ENCODE results near the gene GGT6. TPM values are rescaled to one million over a fixed set of nuclear protein-coding genes. Genes with fewer than 3 reads are reported as not detected.

GGT6 gene
- total and polyA plus RNA-seq, 4 donors: 2.8 to 12.3 (median 7.4) TPM

DNA sequence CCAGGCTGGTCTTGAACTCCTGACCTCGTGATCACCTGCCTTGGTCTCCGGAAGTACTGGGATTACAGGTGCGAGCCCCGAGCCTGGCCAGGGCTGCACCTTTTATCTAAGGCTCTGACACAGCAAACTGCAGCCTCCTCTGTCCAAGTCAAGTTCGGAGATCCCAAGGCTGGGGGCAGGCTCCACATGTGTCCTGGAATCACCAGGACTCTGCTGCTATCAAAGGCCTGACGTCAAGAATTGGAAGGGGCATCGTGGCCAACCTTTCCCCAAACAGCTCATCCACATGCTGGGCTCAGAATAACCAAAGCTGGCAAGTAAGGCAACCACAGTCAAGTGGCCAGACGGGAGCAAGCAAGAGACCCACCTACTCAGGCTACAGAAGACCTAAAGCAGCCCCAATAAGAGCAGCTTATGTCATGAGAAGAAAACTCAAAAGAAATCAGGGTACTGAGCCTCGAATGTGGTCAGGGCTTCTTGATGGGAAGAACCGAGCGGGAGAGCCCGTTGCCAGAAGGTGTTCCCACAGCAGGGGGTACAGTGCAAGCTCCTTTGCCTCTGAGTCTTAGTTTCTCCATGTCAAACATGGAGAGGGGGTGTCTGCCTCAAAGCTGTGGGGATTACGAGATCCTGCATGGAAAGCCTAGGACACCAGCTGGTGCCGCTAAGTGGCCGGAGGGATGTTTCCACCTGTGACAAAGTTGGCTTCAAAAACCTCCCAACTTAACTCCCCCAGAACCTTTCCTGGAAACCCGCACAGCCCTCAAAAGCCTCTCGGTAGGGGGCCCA, 13.1 kb downstream of the GGT6 start:
- peaks cover 3 to 89% (median 36%) of the 10 kb centered on the region in 4 donors for H3K36me3 ChIP-seq (ENCODE audit: control insufficient read depth in 4 of 4, insufficient read depth in 4 of 4, low read length in 4 of 4)
- no peak overlapping the region for H3K9ac ChIP-seq (ENCODE audit: insufficient read depth in 1 of 2, low read length in 2 of 2)
- no peak for ATAC-seq (ENCODE audit: insufficient read depth, low FRiP score)
- no peak for DNase-seq
- H3K27ac ChIP-seq (ENCODE audit: low read depth in 1 of 2, low read length in 1 of 2): no peak overlapping the region
- no peaks in the 10 kb centered on the region for H3K27me3 ChIP-seq (ENCODE audit: control insufficient read depth in 3 of 3, insufficient read depth in 3 of 3, low read length in 2 of 3)
- H3K4me3 ChIP-seq: no peak overlapping the region
- 92 to 95% methylated on average over 17 of the region's 17 CpGs for WGBS, 2 donors
- TF ChIP-seq, protein P1, sequence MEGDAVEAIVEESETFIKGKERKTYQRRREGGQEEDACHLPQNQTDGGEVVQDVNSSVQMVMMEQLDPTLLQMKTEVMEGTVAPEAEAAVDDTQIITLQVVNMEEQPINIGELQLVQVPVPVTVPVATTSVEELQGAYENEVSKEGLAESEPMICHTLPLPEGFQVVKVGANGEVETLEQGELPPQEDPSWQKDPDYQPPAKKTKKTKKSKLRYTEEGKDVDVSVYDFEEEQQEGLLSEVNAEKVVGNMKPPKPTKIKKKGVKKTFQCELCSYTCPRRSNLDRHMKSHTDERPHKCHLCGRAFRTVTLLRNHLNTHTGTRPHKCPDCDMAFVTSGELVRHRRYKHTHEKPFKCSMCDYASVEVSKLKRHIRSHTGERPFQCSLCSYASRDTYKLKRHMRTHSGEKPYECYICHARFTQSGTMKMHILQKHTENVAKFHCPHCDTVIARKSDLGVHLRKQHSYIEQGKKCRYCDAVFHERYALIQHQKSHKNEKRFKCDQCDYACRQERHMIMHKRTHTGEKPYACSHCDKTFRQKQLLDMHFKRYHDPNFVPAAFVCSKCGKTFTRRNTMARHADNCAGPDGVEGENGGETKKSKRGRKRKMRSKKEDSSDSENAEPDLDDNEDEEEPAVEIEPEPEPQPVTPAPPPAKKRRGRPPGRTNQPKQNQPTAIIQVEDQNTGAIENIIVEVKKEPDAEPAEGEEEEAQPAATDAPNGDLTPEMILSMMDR (IDR thresholded peaks at IDR 0.05; ENCODE audit: control extremely low read depth, extremely low read depth): no peak
- H3K9me3 ChIP-seq (ENCODE audit: control insufficient read depth in 4 of 4, insufficient read depth in 3 of 4, low read length in 3 of 4): no peaks in the 10 kb centered on the region
- no peaks in the 10 kb centered on the region for H3K4me1 ChIP-seq (ENCODE audit: control insufficient read depth in 5 of 5, insufficient read depth in 5 of 5, low read length in 5 of 5)

DNA sequence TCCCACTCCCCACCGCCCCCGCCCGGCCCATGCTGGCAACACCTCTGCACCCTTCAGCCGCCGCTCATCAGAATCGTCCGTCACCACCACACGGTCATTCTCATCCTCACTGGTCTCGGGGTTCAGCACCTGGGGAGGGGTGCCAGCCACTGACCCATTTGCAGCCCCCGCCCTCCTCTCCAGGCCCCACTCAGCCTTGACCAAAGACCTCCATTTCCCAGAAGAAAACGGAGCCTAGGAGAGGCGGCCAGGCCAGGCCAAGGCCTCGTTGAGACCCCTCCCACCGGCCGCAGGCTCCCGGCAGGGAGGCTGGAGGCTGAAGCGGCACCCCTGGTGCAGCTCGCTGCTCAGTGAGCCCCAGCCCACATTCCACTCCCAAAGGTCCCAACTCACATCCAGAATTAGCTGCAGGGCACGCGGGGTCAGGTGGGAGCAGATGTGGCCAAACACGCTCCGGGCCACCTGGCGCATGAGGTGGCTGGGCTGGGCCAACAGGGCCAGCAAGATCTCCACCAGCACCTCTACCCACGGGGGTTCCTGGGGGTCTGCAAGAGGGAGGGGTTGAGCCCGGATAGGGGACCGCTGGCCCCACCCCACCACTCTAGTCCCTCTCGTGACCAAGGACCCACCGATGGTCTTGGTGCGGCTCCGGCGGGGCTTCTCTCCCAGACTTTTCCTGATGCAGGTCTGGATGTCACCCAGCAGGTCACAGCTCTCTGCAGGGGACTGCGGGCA, 15.0 kb downstream of the GGT6 start:
- WGBS, 2 donors: 92 to 94% methylated on average over 32 of the region's 32 CpGs
- TF ChIP-seq, protein P1 (IDR thresholded peaks at IDR 0.05; ENCODE audit: control extremely low read depth, extremely low read depth): no peak
- Histone ChIP-seq H3K27ac (ENCODE audit: low read depth in 1 of 2, low read length in 1 of 2) (no peak overlapping the region), H3K27me3 (ENCODE audit: control insufficient read depth in 3 of 3, insufficient read depth in 3 of 3, low read length in 2 of 3) (no peaks in the 10 kb centered on the region), H3K9me3 (ENCODE audit: control insufficient read depth in 4 of 4, insufficient read depth in 3 of 4, low read length in 3 of 4) (no peaks in the 10 kb centered on the region), H3K4me1 (ENCODE audit: control insufficient read depth in 5 of 5, insufficient read depth in 5 of 5, low read length in 5 of 5) (peaks cover 0 to 4% (median 0%) of the 10 kb centered on the region in 5 donors), H3K9ac (ENCODE audit: insufficient read depth in 1 of 2, low read length in 2 of 2) (no peak overlapping the region), H3K36me3 (ENCODE audit: control insufficient read depth in 4 of 4, insufficient read depth in 4 of 4, low read length in 4 of 4) (peaks cover 3 to 90% (median 27%) of the 10 kb centered on the region in 4 donors), H3K4me3 (no peak overlapping the region)
- DNase-seq (no peak), ATAC-seq (ENCODE audit: insufficient read depth, low FRiP score) (no peak)

DNA sequence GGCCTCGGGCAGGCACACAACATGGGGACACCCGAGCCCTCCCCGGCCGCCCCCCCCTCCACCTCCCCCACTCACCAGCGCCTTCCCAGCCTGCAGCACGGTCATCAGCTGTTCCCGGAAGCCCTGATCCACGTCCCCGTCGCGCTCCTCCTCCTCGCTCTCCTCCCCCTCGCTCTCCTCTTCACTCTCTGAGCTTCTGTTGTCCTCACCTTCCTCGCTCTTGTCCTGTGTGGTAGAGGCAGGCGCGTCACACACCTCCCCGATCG, 15.5 kb downstream of the GGT6 start:
- H3K4me1 ChIP-seq (ENCODE audit: control insufficient read depth in 5 of 5, insufficient read depth in 5 of 5, low read length in 5 of 5): peaks cover 0 to 4% (median 0%) of the 10 kb centered on the region in 5 donors
- H3K27ac ChIP-seq (ENCODE audit: low read depth in 1 of 2, low read length in 1 of 2): no peak overlapping the region
- DNase-seq (no peak), ATAC-seq (ENCODE audit: insufficient read depth, low FRiP score) (no peak)
- WGBS, 2 donors: 92 to 94% methylated on average over 18 of the region's 18 CpGs
- no peak overlapping the region for H3K9ac ChIP-seq (ENCODE audit: insufficient read depth in 1 of 2, low read length in 2 of 2)
- H3K9me3 ChIP-seq (ENCODE audit: control insufficient read depth in 4 of 4, insufficient read depth in 3 of 4, low read length in 3 of 4): no peaks in the 10 kb centered on the region
- peaks cover 3 to 90% (median 26%) of the 10 kb centered on the region in 4 donors for H3K36me3 ChIP-seq (ENCODE audit: control insufficient read depth in 4 of 4, insufficient read depth in 4 of 4, low read length in 4 of 4)
- TF ChIP-seq, protein P1 (IDR thresholded peaks at IDR 0.05; ENCODE audit: control extremely low read depth, extremely low read depth): no peak
- H3K27me3 ChIP-seq (ENCODE audit: control insufficient read depth in 3 of 3, insufficient read depth in 3 of 3, low read length in 2 of 3): no peaks in the 10 kb centered on the region
- no peak overlapping the region for H3K4me3 ChIP-seq
